AG20443 (cell line): ENCODE results near the gene COL27A1.

ENCODE experiments used
- DNase-seq: peaks from one replicate; pipeline ENCODE4 v3.0.0; 2012; ENCODE audit warnings: low spot score, mixed read lengths

The COL27A1 gene

GRCh38 chr9:114227288-114228015 lies 72.1 kb downstream of the COL27A1 start:
- DNase-seq = no peak

- no peak for DNase-seq
Measured at GRCh38 chr9:114228016-114228808, 72.9 kb downstream of the COL27A1 start.

GRCh38 chr9:114229295-114229694 lies 74.0 kb downstream of the COL27A1 start:
- no peak for DNase-seq

DNA sequence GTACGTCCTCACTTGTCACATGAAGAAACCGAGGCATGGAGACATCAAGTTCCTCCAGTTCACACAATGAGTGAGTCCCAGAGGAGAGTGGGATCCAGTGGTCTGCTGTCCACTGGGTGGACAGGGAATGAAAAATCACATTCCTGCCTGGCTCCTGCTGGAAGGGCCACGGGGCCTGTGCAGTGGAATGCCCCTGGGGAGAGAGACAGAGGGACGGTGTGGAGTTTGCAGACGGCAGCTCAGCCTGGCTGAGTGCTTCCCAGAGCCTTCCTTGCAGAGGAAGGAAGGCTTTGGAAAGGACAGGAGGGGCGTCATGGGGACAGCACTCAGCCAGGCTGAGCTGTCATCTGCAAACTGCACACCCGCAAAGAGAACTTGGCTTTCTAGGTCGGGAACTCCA lies 74.7 kb downstream of the COL27A1 start:
- DNase-seq = no peak

DNA sequence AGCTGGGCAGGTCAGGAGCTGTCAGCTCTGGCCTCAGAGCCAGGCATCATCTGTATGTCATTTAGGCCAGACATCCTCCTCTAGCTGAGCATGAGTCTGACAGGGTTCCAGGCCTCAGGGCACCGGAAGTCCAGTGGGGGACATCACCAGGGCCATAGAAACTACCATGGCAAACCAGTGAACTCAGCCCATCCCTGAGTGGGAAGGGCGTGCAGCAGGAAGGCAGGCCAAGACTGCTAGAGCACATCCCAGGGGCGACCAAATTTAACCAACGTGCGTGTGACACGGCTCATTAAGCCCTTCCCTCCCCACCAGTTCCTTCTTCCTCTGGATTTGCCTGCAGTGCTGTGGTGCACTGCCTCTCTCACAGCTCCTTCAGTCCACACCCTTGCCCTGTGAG lies 75.9 kb downstream of the COL27A1 start:
- no peak for DNase-seq

DNA sequence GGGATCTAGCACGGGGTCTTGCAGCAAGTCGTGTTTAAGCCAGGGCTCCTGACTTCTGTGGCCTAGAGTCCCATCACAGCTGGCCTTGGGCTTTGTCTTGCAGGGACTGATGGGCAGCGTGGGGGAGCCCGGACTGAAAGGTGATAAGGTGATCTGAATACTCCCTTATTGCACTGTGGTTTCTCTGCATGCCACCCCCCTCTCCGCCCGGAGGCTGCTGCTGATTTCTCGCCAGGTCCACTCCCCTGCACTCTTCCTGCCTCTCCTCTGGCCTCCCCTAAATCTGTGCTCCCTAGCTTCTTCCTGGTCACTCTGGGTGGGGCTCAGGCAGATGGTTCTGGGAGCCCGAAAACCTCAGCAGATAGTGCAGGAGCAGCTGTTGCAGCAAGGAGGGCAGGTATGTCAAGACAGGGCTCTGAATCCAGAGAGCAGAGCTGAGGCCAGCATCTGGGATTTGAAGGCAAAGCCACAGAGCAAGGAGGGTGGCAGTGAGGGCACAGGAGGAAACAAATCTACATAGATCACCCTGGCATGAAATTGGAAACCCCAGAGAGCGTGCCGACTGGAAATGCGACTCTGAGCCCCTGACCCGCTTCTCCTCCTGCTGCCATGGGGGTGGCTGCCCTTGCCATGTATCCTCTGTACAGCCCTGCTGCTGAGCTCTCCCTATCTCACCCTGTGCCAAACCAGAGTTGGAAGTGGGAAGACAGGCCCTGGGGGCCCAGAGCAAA lies 76.5 kb downstream of the COL27A1 start:
- DNase-seq = no peak

DNA sequence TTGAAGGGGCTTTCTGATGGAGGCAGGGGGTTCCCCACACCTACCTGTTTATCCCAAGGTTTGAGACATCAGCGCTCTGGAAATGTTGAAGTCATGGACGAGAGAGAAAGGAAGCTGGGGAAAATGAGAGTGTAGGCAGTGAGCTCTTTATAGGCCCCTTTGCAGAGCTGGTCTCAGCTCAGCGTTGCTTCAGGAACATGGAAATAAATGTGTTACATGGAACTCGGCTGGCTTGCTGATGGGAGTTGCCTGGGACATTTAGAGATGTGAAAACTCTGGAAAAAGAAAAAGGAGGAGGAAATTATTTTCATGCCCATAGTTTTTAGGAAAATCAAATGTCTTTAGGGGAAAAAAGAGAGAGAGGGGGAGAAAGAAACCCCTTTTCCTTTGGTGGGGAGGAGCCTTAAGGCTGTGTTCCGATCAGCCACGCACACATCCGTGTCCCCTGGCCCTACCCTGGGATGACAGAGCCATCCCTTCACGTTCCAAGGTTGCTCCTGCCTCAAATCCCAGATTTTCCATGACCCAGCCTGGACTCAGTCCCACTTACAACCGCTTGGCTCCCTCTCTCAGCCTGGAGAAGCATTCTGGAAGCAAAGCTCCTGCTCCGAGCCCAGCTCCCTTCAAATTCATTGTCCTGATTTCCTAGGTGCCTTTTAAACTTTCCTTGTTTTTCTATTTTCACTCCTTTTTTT lies 78.3 kb downstream of the COL27A1 start:
- no peak for DNase-seq

DNA sequence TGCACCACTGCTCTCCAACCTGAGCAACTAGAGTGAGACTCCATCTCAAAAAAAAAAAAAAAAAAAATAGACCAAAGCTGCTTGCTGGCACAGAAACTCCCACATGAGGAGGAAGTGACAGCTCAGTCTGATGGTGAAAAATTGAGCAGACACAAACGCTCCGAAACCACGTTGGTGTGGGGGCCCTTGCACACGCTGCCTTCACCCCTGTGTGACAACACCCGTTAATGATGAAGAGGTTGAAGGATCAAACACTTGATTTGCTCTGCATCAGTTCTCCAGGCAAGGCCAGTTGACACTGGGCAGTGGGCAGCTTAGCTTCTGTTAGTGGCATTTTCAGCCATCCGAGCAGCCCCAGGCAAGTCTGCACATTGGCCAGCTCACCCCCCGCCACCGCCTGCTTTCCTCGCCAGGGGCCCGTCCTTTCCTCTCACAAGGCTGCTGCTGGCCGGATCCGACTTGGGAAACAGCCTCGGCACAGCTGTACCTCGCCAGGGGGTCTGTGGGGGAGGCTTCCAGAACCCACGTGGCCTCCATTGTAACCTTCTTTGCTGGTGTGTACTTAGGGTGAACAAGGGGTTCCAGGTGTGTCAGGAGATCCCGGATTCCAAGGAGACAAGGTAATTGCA lies 79.8 kb downstream of the COL27A1 start:
- DNase-seq = no peak

- no peak for DNase-seq
Measured at GRCh38 chr9:114236391-114237138, 81.2 kb downstream of the COL27A1 start.

- DNase-seq = no peak
Measured at GRCh38 chr9:114237247-114237646, 81.9 kb downstream of the COL27A1 start.

GRCh38 chr9:114237781-114238180 lies 82.4 kb downstream of the COL27A1 start:
- DNase-seq = no peak

- no peak for DNase-seq
Measured at GRCh38 chr9:114238472-114238871, 83.1 kb downstream of the COL27A1 start.

DNA sequence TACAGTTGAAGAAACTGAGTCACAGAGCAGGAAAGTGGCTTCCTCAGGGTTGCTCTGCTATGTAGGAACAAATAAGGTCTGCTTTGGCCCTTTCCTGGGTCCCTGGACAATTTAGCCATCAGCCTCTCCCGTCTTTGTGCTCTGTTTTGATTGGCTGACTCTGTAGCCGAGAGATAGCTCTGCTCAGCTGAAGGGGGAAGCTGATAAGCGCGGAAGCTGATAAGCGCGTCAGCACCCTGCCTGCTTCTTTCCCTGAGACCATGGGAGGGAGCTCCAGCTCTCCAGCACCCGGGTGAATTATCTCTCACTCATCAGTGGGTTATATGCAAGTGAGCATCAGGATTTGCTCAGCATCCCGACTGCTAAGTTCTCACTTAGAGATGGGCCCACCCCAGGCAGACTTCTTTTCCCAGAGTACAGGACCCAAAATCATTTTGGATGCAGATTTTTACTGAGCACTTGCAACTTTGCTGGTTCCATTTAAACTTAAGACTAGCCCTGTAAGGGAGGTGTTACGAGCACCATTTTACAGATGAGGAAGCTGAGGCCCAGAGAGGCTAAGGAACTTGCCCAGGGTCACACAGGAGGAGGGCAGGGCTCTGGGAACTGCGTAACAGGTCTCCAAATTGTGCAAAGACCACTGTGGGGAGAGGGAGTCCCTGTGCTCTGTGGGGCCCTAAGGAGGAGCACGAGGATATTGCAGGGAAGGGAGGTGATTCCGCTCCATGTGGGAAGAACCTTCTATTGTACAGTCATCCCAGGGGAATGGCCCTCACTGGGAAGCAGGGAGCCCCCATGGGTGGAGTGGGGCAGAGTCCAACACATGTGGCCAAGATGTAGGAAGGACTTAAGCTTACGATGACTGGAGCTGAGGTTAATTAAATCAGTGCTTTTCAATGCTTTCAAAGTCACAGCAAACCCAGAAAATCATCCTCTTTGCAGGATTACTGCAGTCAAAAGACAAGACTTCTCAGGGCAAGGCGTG lies 83.8 kb downstream of the COL27A1 start:
- no peak for DNase-seq

DNA sequence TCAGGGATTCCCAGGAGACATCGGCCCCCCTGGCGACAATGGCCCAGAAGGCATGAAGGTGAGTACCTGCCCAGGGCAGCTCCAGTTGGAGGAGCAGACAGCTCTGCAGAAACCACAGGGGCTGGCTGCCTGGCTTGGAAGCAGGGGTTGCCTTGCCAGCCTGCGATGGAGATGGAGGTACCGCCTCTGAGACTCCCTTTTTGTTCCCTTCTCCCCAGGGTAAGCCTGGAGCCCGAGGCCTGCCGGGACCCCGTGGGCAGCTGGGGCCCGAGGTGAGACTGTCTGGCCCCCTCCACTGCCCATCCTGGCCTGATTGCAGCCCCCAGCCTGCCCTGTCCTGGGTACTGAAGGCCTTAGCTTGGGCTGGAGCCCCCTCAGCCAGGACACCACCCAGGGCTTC lies 84.9 kb downstream of the COL27A1 start:
- DNase-seq = no peak

DNA sequence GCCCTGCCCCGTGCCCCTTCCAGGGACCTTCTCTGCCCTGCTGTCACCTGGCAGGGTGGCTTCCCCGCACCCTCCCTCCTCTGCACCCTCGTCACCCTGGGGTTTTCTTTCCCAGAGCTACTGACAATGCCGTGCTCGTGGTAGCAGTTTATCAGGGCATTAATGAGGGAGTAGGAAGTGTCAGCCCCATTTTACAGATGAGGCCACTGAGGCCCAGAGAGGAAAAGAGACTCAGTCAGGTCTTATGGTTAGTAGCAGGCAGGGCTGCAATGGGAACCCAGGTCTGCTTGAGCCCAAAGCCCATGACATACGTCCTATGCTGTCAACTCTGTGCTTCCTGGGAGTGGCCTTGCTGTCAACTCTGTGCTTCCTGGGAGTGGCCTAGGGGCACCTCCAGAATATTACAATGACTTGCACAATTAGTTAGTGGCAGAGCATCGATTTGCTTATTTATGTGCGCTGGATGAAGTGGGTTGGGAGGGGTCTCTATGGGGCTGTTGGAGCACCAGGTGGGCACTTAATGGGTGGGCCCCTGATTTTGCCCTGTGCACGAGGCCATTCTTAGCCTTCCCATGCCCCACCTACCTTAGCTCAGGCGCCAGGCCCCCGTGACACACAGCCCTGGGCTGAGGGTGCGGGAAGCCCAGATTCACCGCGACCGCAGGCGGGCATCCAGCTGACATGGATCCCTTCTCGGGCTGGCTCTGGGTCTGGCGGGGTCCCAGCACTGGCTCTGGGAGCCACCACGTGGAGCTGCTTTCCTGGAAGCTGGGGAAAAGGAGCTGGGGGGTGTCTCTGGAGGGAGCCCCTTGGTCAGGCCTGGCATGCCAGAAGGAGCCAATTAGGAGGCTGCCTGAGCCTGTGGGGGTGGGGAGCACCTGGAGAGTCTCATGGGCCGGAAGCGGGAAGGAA lies 85.6 kb downstream of the COL27A1 start:
- no peak for DNase-seq

- DNase-seq = no peak
Measured at GRCh38 chr9:114242837-114243236, 87.5 kb downstream of the COL27A1 start.

GRCh38 chr9:114243240-114243639 lies 87.9 kb downstream of the COL27A1 start:
- no peak for DNase-seq

DNA sequence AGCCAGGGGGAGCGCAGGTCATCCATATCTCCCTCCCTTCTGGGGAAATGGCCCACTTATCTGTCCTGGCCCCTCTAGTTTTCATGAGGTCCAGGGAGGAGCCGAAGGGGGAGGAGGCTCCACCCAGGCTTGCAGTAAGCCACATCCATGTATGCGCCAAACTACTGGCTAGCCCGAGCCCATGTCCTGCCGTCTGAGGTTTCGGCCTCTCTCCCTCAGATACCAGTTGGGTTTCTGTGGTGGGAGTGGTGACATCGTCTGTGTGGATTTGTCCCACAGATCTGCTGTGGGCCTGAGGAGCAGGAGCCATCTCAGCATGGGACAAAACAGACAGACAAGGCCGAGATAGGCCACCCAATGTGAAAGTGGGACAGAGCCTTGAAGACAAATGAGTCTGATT lies 89.2 kb downstream of the COL27A1 start:
- no peak for DNase-seq

GRCh38 chr9:114246558-114246957 lies 91.2 kb downstream of the COL27A1 start:
- no peak for DNase-seq
